ENCODE measurements around the gene EML6. TPM values are rescaled to one million over a fixed set of nuclear protein-coding genes. Genes with fewer than 3 reads are reported as not detected.
A peak's percentile ranks its signal among the peaks of the same experiment; 100 is the strongest.
"Not testable (repeated sequence)": the region's sequence is repeated elsewhere in the genome, so short reads cannot be mapped to it uniquely, and the experiment has no call there.

Gene EML6
- total RNA-seq, 3 donors from 2014 or later = 3.4 to 7.3 (median 5.3) TPM

DNA sequence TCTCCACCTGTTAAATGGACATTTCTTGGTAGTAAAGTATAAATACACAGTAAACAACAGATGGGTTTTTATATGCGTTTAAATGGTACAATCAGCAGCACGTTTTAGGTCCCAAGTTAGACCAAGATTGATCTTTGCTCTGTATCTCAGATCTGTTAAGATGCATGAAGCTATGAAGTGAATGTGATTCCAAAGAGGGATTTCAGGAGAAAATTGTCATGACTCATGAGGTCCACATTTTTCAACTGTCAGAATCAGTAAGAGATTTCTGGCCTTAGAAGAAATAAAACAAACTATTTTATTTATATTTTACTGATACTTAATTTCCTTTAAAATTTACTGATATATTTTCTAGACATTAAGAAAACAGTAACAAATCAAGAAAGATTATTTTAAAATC is 142.7 kb downstream of the EML6 start:
- intact Hi-C loops (cut with DNase I, micrococcal nuclease) = no loop called here
- ATAC-seq = no peak
- no peaks in the 10 kb centered on the region for H3K36me3 ChIP-seq (ENCODE audit: low read depth)

GRCh38 chr2:54866868-54867267 is 143.4 kb downstream of the EML6 start:
- TF ChIP-seq, protein P1, sequence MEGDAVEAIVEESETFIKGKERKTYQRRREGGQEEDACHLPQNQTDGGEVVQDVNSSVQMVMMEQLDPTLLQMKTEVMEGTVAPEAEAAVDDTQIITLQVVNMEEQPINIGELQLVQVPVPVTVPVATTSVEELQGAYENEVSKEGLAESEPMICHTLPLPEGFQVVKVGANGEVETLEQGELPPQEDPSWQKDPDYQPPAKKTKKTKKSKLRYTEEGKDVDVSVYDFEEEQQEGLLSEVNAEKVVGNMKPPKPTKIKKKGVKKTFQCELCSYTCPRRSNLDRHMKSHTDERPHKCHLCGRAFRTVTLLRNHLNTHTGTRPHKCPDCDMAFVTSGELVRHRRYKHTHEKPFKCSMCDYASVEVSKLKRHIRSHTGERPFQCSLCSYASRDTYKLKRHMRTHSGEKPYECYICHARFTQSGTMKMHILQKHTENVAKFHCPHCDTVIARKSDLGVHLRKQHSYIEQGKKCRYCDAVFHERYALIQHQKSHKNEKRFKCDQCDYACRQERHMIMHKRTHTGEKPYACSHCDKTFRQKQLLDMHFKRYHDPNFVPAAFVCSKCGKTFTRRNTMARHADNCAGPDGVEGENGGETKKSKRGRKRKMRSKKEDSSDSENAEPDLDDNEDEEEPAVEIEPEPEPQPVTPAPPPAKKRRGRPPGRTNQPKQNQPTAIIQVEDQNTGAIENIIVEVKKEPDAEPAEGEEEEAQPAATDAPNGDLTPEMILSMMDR (IDR thresholded peaks at IDR 0.05) = no peak
- Histone ChIP-seq H3K4me1 (ENCODE audit: low read depth) (no peaks in the 10 kb centered on the region), H3K36me3 (ENCODE audit: low read depth) (no peaks in the 10 kb centered on the region), H3K9me3 (no peaks in the 10 kb centered on the region), H3K4me3 (no peak overlapping the region)
- DNase-seq (no peak), ATAC-seq (no peak)
- intact Hi-C loops (cut with DNase I, micrococcal nuclease) = no loop called here

More for the DNA sequence above, 142.7 kb downstream of the EML6 start:
- Histone ChIP-seq H3K9me3 (no peaks in the 10 kb centered on the region), H3K4me3 (no peak overlapping the region), H3K4me1 (ENCODE audit: low read depth) (no peaks in the 10 kb centered on the region)
- DNase-seq = no peak
- TF ChIP-seq, protein P1 (IDR thresholded peaks at IDR 0.05) = no peak

- Histone ChIP-seq H3K4me1 (ENCODE audit: low read depth) (no peaks in the 10 kb centered on the region), H3K4me3 (no peak overlapping the region), H3K36me3 (ENCODE audit: low read depth) (no peaks in the 10 kb centered on the region), H3K9me3 (no peaks in the 10 kb centered on the region)
- TF ChIP-seq, protein P1 (IDR thresholded peaks at IDR 0.05) = no peak
- intact Hi-C loops (cut with DNase I, micrococcal nuclease) = no loop called here
- DNase-seq (no peak), ATAC-seq (no peak)
Measured at GRCh38 chr2:54867457-54867856, 144.0 kb downstream of the EML6 start.

DNA sequence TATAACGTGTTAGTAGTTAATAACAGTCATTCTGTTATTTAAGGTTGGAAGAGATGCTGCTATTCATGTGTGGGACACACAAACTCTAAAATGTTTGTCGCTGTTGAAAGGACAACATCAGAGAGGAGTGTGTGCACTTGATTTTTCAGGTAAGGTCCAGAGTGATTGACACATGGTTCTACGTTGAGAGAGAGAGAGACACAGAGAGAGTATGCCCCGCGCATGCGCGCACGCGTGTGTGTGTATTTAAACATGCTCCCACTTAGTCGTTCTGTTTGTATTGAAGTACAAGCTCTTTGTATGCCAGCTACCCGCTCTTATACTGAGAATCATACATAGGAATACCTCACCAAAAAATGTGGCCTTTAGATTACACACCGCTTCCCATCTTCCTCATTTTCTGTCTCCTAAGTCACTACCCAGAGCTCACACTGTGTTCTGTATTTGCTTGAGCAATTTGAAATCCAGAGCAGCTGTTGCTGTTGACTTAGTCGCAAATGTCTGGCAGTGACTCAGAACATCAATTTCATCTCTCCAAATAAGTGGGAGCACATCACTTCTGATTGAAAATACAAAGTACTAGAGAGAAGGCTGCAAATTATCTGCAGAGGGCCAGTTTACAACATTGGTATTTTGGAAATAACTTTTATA is 148.1 kb downstream of the EML6 start:
- intact Hi-C loops (cut with DNase I, micrococcal nuclease) = no loop called here
- ATAC-seq (peak; percentile 36), DNase-seq (peak in 1 of 3 donors; percentile 31)

GRCh38 chr2:54872780-54873179 is 149.3 kb downstream of the EML6 start:
- H3K4me1 ChIP-seq (ENCODE audit: low read depth) = no peaks in the 10 kb centered on the region
- intact Hi-C loops (cut with DNase I, micrococcal nuclease) = no loop called here
- H3K36me3 ChIP-seq (ENCODE audit: low read depth) = no peaks in the 10 kb centered on the region
- ATAC-seq = peak; percentile 56
- no peak for DNase-seq
- TF ChIP-seq, protein P1 (IDR thresholded peaks at IDR 0.05) = no peak
- H3K4me3 ChIP-seq = no peak overlapping the region
- H3K9me3 ChIP-seq = no peaks in the 10 kb centered on the region

More for the DNA sequence above, 148.1 kb downstream of the EML6 start:
- TF ChIP-seq, protein P1 (IDR thresholded peaks at IDR 0.05) = no peak
- Histone ChIP-seq H3K36me3 (ENCODE audit: low read depth) (no peaks in the 10 kb centered on the region), H3K9me3 (no peaks in the 10 kb centered on the region), H3K4me1 (ENCODE audit: low read depth) (no peaks in the 10 kb centered on the region), H3K4me3 (no peak overlapping the region)

- H3K4me1 ChIP-seq (ENCODE audit: low read depth); H3K36me3 ChIP-seq (ENCODE audit: low read depth); H3K9me3 ChIP-seq; intact Hi-C loops (cut with DNase I, micrococcal nuclease); H3K4me3 ChIP-seq: not testable (repeated sequence)
- peak in 1 of 3 donors; percentile 60 for DNase-seq
- peak; percentile 97 for ATAC-seq
Measured at GRCh38 chr2:54873236-54873635, 149.8 kb downstream of the EML6 start.

Data from mucosa of descending colon (tissue), 3 donors.